PC-3 (cell line): ENCODE data around the gene MAFB. TPM values are rescaled to one million over a fixed set of nuclear protein-coding genes. Genes with fewer than 3 reads are reported as not detected.

Source experiments
- ATAC-seq: fragments of 200-7000 bp; cut with Tn5 transposase; 2 replicates; pipeline ENCODE4 v1.9.1; 2020; ENCODE audit warnings: mild to moderate bottlenecking, moderate library complexity
- BruUV-seq: library from RNA; stranded (reverse); fragments of 400-500 nt; replicated peaks from 2 replicates; lab custom pipeline; 2021; lab: Mats Ljungman, UMichigan
- CTCF ChIA-PET: fragments of 300-600 bp; sonication (Branson Sonifier 250); formaldehyde crosslinking; loops from one replicate; lab custom pipeline; 2022; ENCODE audit warnings: antibody characterized with exemption; lab: Charles Lee
- POLR2A ChIA-PET: fragments of 300-600 bp; sonication (Branson Sonifier 250); formaldehyde crosslinking; loops from one replicate; lab custom pipeline; 2022; ENCODE audit warnings: antibody characterized with exemption; ENCODE audit not compliant: unreplicated experiment; lab: Charles Lee
- DNase-seq: peaks from one replicate; pipeline ENCODE4 v3.0.0-alpha.2; 2015
- H2AFZ ChIP-seq: fragments of 300-600 bp; sonication (generic); 2 replicates; pipeline ENCODE4 v1.6.0; 2016; ENCODE audit warnings: antibody characterized with exemption, low read length
- H3F3A ChIP-seq: fragments of 300-600 bp; sonication (generic); one replicate; pipeline ENCODE4 v1.6.0; 2017; ENCODE audit warnings: antibody characterized with exemption, low read length, control low read depth, mild to moderate bottlenecking; ENCODE audit not compliant: unreplicated experiment
- H3K27ac ChIP-seq: fragments of 300-600 bp; sonication (generic); 2 replicates; pipeline ENCODE4 v1.5.1; 2016; ENCODE audit warnings: mild to moderate bottlenecking, low read length
- H3K27me3 ChIP-seq: fragments of 300-600 bp; sonication (generic); 2 replicates; pipeline ENCODE4 v1.6.1; 2016; ENCODE audit warnings: low read length, mixed read lengths
- H3K36me3 ChIP-seq: fragments of 300-600 bp; sonication (generic); 2 replicates; pipeline ENCODE4 v1.6.1; 2016; ENCODE audit warnings: low read depth, mixed run types, low read length, mixed read lengths
- H3K4me1 ChIP-seq: fragments of 300-600 bp; sonication (generic); 2 replicates; pipeline ENCODE4 v1.5.1; 2016; ENCODE audit warnings: low read length; ENCODE audit not compliant: insufficient read depth
- H3K4me2 ChIP-seq: fragments of 300-600 bp; sonication (generic); 2 replicates; pipeline ENCODE4 v1.6.0; 2016; ENCODE audit warnings: low read length
- H3K4me3 ChIP-seq: fragments of 300-600 bp; sonication (generic); 2 replicates; pipeline ENCODE4 v1.5.1; 2016; ENCODE audit warnings: mild to moderate bottlenecking, low read length, mixed read lengths
- H3K79me2 ChIP-seq: fragments of 300-600 bp; sonication (generic); 2 replicates; pipeline ENCODE4 v1.6.1; 2017; ENCODE audit warnings: low read length, mixed read lengths
- H3K9ac ChIP-seq: fragments of 300-600 bp; sonication (generic); 2 replicates; pipeline ENCODE4 v1.6.0; 2016; ENCODE audit warnings: mild to moderate bottlenecking, low read length
- H3K9me2 ChIP-seq: fragments of 300-600 bp; sonication (generic); replicated peaks from 2 replicates; pipeline ENCODE4 v1.6.1; 2016; ENCODE audit warnings: mixed run types, low read length, mixed read lengths
- H3K9me3 ChIP-seq: fragments of 300-600 bp; sonication (generic); 2 replicates; pipeline ENCODE4 v1.6.1; 2016; ENCODE audit warnings: low read length, mixed read lengths
- H4K20me1 ChIP-seq: fragments of 300-600 bp; sonication (generic); 2 replicates; pipeline ENCODE4 v1.6.1; 2016; ENCODE audit warnings: low read length, mixed read lengths
- CTCF ChIP-seq: fragments of 300-600 bp; sonication (generic); conservative IDR thresholded peaks from 2 replicates; pipeline ENCODE4 v1.5.1; 2017; ENCODE audit warnings: antibody characterized with exemption, low read depth, mild to moderate bottlenecking, low read length
- EZH2 ChIP-seq: fragments of 300-600 bp; sonication (generic); IDR thresholded peaks from one replicate; pipeline ENCODE4 v1.6.1; 2017; ENCODE audit warnings: antibody characterized with exemption, mild to moderate bottlenecking, low read length; ENCODE audit not compliant: unreplicated experiment
- EZH2phosphoT487 ChIP-seq: fragments of 300-600 bp; sonication (generic); IDR thresholded peaks from 2 replicates; pipeline ENCODE4 v1.6.1; 2018; ENCODE audit warnings: mild to moderate bottlenecking, antibody characterized with exemption, low read length, borderline replicate concordance
- intact Hi-C: fragments of 100-400 bp; cut with micrococcal nuclease; formaldehyde crosslinking; loops from 2 replicates; pipeline ENCODE4 v1.9.0; 2023
- total RNA-seq: library from RNA; depleted of rRNA; stranded (reverse); fragments of >200 nt; gene quantifications from 2 replicates; pipeline ENCODE4 v1.2.3, GENCODE V29; 2014

The MAFB gene
- total RNA-seq, 1 experiment from 2014 or later, result 0.04 TPM

GRCh38 chr20:40718982-40719729, 30.1 kb upstream of the MAFB start:
- Histone ChIP-seq H3K4me1 (no peaks in the 10 kb centered on the region), H4K20me1 (no peaks in the 10 kb centered on the region), H3K4me2 (no peak overlapping the region), H3K4me3 (no peak overlapping the region), H3K36me3 (no peaks in the 10 kb centered on the region), H3K27ac (no peak overlapping the region), H3K27me3 (peaks cover 93% of the 10 kb centered on the region), H3K9me3 (no peaks in the 10 kb centered on the region), H3K9me2 (no peaks in the 10 kb centered on the region), H3F3A (no peaks in the 10 kb centered on the region), H2AFZ (no peak overlapping the region), H3K9ac (no peak overlapping the region), H3K79me2 (no peaks in the 10 kb centered on the region)
- no peak for DNase-seq
- intact Hi-C loops, result no loop called here
- TF ChIP-seq EZH2, result no peak
- no peak for TF ChIP-seq CTCF
- no peak for TF ChIP-seq EZH2phosphoT487
- ATAC-seq, result no peak
- CTCF ChIA-PET, result no interaction called here
- no TSS peak for BruUV-seq
- POLR2A ChIA-PET, result no interaction called here

GRCh38 chr20:40718214-40718977, 29.4 kb upstream of the MAFB start:
- no peak for DNase-seq
- Histone ChIP-seq H3K27ac (no peak overlapping the region), H3F3A (no peaks in the 10 kb centered on the region), H3K9me2 (no peaks in the 10 kb centered on the region), H2AFZ (no peak overlapping the region), H3K79me2 (no peaks in the 10 kb centered on the region), H3K36me3 (no peaks in the 10 kb centered on the region), H3K27me3 (peaks cover 95% of the 10 kb centered on the region), H3K4me1 (no peaks in the 10 kb centered on the region), H3K9ac (no peak overlapping the region), H3K9me3 (no peaks in the 10 kb centered on the region), H3K4me2 (no peak overlapping the region), H3K4me3 (no peak overlapping the region), H4K20me1 (no peaks in the 10 kb centered on the region)
- intact Hi-C loops, result no loop called here
- no peak for ATAC-seq
- CTCF ChIA-PET, result no interaction called here
- POLR2A ChIA-PET, result no interaction called here
- no TSS peak for BruUV-seq
- no peak for TF ChIP-seq EZH2
- TF ChIP-seq CTCF, result no peak
- TF ChIP-seq EZH2phosphoT487, result no peak
